GM18870 (cell line): ENCODE results near the gene MVP.
"Not testable (repeated sequence)": the region's sequence is repeated elsewhere in the genome, so short reads cannot be mapped to it uniquely, and the experiment has no call there.

Experiments
- ATAC-seq: cut with Tn5 transposase; IDR thresholded peaks from one replicate; pipeline ENCODE4 v1.9.1; 2021; ENCODE audit warnings: moderate library complexity; ENCODE audit not compliant: unreplicated experiment

Gene MVP

DNA sequence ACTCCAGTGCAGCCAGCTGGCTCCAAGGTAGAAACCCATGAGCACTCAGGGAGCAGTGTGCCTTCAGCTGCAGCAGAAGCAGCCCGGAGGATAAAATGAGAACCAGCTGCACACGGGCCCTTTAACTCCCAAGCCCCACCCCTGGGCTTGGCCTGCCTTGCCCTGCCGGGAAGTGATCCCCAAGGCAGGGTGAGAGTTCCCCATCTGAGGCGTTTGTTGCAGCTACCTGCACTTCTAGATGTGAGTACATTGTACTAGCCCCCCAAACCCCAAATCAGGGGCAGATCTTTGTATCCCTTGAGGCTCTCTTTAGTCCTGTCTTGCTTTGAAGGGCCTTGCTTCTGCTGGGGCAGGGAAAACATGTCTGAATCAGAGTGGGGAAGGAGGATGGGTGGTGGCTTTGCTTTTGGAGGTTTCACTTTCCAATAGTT, at the start of gene MVP:
Gene MVP, plus strand, starts transcription at position 192 of the 431 bp plus-strand sequence. CDS start 10,088 bp downstream, outside the sequence.
- ATAC-seq, result no peak

DNA sequence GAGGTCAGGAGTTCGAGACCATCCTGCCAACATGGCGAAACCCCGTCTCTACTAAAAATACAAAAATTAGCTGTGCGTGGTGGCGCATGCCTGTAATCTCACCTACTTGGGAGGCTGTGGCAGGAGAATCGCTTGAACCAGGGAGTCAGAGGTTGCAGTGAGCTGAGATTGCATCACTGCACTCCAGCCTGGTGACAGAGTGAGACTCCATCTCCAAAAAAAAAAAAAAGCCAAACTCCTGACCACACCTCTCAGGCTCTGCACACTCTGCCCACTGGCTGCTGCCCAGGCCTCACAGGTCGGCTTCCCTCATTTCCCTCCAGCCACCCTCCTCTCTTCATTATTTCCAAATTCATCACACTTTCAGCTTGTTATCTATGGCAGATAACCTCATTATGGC, 47.9 kb upstream of the MVP start:
- not testable (repeated sequence) for ATAC-seq

DNA sequence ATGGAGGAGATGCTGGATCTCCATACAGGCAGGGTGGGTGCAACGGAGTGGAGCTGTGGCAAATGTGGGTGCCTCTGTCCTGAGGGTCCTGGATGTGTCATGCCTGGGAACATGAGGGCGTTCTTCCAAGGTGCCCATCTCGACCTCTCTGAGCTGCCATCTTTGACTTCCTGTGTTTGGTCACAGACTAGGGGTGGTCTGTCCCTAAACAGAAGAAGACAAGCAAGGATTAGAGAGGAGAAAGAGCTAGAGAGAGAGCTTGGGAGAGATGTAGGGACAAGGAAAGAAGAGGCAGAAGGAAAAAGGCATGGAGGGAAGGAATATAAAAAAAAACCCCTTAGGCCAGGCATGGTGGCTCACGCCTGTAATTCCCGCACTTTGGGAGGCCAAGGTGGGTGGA, 45.5 kb upstream of the MVP start:
- no peak for ATAC-seq

DNA sequence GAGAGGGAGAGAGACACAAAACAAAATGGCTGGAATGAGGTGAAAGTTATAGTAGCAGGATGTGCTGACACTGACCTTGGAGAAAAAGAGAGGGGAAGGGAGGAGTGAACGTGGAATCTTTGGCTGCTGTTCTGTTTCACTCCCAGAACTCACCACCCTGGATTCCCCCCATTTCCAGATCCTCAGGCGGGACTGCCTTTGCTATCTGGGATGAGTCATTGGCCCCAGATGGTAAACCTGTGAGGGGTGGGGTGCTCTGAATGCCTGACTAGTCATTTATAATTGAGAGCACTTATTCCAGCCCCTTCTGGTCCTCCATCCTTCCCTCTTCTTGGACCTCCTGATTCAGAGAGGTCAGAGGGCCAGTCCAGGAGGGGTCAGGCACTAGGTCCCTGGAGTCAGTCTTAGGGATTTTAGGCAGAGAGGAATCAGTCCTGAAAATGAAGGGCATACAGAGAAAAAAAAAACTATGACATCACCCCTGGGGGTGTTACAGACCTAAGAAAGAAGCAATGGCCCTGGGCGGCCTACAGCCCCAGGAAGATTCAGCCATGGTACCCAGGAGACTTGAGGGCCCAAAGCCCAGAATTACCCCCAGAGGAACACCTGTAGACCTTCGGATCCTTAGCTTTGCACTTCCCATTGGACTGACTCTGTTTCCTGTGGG, 44.4 kb upstream of the MVP start:
- no peak for ATAC-seq

DNA sequence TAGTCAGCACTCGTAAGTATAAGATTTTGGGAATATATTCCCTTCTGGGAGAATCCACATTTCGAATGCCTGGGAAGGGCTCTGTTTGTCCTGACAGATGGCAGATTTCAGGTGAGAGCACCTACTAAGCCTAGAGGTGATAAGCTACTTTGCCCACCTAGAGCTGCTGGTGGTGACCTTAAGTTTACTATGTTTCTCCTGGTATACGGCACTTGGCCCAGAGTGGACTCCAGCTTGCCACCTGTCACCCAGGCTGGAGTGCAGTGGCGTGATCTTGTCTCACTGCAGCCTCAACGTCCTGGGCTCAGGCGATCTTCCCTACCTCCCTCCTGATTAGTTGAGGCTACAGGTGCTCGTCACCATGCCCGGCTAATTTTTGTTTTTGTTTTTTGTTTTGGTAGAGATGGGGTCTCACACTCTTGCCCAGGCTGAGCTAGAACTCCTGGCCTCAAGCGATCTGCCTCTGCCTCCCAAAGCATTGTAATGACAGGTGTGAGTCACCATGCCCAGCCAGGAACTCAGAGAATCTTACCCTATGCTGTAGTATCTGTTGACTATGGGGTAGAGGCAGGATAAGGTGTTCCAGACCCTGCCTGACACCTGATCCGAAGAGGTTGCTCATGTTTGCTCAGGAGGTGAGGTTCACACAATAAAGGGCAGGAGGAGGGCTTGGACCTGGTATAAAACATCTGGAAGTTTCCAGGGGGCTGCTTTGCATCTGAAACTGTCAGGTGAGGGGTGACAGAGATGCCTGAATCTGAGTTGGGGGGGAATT, 42.5 kb upstream of the MVP start, which contains the start of gene ZG16:
Gene ZG16, plus strand, starts transcription at position 681 of the 775 bp plus-strand sequence. CDS start 1,011 bp downstream, outside the sequence.
- ATAC-seq, result no peak

DNA sequence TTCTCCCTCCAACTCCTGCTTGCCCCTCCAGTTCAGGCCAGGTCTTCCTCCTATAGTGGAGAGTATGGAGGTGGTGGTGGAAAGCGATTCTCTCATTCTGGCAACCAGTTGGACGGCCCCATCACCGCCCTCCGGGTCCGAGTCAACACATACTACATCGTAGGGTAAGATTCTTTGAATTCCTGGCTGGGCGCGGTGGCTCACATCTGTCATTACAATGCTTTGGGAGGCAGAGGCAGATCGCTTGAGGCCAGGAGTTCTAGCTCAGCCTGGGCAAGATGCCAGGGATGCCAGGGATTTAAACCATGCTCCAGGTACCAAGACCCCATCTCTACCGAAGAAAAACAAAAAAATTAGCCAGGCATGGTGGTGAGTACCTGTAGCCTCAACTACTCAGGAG, 40.8 kb upstream of the MVP start:
- ATAC-seq, result no peak

DNA sequence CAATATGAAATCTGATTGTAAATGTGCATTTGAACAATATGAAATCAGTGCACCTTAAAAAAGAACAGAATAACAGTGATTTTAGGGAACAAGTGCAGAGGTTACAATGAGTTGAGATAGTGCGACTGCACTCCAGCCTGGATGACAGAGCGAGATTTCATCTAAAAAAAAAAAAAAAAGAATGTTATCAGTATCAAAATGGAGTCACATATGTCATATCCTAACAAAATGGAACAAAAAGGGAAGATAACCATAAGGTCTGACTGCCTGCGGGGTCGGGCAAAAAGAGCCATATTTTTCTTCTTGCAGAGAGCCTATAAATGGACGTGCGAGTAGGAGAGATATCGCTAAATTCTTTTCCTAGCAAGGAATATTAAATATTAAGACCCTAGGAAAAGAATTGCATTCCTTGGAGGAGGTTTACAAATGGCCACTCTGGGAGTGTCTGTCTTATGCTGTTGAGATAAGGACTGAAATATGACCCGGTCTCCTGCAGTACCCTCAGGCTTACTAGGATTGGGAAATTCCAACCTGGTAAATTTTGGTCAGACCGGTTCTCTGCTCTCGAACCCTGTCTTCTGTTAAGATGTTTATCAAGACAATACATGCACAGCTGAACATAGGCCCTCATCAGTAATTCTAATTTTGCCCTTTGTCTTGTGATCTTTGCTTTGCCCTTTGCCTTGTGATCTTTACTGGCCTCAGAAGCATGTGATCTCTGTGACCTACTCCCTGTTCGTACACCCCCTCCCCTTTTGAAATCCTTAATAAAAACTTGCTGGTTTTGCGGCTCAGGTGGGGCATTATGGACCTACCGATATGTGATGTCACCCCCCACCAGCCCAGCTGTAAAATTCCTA, 36.9 kb upstream of the MVP start:
- not testable (repeated sequence) for ATAC-seq

DNA sequence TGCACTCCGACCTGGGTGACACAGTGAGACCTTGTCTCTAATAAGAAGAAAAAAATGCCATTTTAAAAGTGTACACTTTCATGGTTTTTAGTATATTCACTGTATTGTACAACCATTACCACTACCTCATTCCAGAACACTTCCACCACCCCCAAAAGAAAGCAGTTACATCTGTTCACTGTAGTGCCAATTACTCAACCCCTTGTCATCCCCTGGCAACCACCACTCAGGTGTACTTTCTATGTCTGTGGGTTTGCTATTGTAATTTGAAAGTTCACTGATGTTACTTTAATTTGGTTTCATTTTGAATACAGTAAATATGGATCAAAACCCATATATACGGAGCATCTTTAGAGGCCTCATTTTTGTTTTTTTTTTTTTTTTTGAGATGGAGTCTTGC, 36.1 kb upstream of the MVP start:
- ATAC-seq, result no peak

DNA sequence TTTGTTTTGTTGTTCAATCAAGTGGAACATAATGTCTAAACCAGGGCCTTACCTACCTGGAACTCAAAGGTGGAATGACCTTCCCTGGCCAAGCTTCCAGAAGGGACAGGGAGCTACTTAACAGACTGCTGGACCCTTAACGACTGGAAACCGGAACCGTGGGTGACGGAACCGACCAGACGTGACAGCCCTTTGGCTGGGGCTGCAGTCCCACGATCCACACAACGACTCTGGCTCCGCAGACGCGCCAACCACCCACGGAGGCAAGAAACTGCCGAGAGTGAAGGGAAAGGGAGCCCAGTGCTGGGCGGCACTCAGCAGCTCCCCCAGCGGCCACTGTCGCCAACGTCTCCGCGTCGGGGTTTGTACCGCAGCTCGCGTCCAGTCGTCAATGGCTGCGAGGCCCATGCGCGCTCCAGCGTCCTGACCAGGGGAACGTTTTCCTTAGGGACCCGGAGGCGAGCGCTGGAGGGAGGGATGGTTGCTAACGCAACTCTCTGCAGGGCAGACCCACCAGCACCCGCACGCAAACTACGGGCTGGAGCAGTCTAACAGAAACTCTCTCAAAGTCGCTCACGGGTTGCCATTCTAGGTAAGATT, 35.3 kb upstream of the MVP start:
- ATAC-seq, result no peak

DNA sequence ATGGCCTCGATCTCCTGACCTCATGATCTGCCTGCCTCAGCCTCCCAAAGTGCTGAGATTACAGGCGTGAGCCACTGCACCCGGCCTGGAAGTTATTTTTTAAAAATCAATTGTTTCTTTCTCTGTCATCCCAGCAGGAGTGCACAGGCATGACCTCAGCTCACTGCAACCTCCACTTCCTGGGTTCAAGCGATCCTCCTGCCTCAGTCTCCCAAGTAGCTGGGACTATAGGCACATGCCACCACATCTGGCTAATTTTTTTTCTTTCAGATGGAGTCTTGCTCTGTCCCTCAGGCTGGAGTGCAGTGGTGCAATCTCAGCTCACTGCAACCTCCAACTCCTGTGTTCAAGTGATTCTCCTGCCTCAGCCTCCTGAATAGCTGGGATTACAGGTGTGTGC, 33.1 kb upstream of the MVP start:
- ATAC-seq, result not testable (repeated sequence)

DNA sequence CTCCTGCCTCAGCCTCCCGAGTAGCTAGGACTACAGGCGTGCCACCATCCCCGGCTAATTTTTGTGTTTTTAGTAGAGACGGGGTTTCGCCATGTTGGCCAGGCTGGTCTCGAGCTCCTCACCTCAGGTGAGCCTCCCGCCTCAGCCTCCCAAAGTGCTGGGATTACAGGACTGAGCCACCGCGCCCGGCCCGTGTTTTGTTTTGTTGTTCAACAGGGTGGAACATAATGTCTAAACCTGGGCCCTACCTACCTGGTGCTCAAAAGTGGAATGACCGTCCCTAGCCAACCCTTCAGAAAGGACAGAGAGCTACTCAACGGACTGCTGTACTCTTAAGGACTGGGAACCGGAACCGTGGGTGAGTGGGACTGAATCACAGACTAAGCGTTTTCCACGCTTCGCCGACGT, 30.5 kb upstream of the MVP start:
- ATAC-seq, result no peak

DNA sequence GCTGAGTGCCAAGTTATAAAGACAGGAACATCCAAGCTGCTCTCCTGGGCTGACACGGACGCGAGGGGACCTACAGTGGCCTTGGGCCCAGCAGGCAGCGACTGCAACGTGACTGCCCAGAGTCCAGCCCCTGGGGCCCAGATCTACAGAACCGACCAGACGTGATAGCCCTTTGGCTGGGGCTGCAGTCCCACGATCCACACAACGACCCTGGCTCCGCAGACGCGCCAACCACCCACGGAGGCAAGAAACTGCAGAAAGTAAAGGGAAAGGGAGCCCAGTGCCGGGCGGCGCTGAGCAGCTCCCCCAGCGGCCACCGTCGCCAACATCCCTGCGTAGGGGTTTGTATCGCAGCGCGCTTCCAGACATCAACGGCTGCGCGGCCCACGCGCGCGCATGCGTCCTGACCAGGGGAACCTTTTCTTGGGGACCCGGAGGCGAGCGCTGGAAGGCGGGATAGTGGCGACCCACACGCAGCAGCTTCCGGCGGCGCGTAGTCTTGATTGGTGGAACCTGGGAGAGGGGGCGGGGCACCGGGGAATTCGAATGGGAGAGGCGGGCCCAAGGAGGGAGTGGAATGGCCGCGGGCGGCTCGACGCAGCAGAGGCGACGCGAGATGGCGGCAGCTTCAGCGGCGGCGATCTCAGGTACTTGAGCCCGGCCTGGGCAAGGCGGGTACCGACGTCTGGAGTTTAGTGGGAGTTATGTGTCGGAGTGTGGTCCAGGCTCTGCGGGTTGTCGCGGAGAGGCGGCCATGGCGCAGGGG, 29.9 kb upstream of the MVP start, which contains the start of gene KIF22:
Gene KIF22, plus strand, starts transcription at position 569 of the 766 bp plus-strand sequence. Its CDS starts 9 bp downstream, at position 578.
- ATAC-seq, result peak; percentile 87

DNA sequence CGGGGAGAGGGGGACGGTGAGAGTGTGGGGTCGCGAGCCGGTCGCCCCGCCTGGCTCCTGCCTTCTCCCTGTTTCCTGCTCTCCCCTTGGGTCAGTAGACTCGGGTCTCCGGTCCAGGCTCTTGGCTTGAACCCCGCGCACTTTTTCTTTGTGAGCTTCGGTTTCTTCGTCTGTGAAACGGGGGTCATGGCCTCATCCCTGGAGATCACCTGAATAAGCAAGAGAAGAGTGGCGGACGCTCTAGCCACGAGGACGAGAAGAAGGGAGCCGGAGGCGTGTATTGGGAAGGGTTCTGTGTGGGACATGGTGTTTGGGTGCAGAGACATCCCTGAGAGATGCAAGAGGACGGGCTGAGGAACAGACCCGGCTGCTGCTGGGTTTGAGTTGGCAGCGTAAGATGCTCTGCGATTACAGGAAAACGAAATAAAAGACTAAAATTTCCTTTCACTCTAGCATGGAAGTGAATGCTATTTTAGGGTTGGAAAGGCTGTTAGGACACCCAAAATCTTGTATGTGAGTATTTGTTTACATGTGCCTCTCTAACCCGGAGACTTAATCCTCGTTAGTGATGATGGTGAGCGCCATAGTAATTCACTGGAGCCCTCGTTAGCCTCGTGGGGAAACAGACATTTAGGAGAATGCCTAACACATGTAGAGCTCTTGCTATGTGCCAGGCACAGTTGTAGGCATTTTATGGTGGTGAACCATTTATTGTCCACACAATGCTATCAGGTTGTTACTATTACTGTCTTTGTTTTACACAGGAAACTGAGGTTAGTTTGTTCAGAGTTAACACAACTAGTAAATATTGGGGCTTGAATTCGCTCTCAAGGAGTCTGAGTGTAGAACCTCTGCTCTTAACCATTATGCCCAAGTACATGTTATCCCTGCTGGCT, 29.1 kb upstream of the MVP start:
- peak; percentile 3 for ATAC-seq

DNA sequence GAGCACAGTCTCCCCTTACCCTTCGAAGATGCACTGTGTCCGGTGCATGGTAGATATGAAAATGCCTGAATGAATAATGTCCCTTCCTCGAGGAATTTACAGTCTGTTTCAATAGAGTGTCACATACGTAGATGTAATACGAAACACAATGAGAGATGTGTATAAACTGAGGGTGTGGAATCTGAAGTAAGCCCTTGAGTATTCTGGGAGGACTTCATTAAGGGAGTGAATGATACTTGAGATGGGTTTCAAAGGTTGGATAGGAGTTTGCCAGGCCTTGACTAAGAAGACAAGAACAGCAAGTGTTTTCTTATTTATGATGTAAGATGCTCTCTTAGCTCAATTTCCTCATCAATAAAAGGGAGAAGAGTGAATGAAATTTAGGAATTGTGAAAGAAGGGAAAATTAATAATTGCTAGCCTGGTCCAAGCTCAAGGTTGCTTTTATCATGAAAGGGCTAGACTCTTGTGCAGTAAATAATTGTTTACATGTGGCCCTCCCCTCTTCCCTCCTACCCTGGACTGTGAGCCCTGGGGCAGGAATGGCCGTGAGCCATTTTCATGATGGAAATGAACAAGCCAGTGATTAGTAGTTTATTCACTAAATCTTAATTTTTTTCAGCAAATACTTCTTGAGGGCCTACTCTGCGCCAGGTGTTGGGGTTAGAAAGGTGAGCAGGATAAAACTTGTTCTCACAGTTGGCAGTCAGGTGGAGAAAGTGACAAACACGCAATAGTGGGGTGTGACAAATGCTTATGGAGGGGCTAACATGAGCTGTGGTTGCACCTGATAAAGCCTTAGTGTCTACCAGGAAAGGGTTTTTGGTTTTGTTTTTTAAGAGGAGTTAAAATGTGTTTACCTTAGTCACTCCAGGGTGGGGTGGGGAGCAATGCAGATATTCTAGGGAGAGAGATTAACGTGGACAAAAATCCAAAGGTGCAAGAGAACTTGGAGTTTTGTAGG, 28.1 kb upstream of the MVP start:
- no peak for ATAC-seq

DNA sequence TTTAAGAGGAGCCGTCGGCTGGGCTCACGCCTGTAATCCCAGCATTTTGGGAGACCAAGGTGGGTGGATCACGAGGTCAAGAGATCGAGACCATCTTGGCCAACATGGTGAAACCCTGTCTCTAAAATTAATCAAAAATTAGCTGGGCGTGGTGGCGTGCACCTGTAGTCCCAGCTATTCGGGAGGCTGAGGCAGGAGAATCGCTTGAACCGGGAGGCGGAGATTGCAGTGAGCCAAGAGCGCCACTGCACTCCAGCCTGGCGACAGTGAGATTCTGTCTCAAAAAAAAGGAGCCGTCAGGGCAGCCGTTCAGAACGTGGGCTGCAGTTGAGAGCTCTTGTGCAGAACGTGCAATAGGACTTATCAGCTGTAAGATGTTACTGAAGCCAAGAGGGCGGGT, 27.1 kb upstream of the MVP start:
- ATAC-seq, result not testable (repeated sequence)

DNA sequence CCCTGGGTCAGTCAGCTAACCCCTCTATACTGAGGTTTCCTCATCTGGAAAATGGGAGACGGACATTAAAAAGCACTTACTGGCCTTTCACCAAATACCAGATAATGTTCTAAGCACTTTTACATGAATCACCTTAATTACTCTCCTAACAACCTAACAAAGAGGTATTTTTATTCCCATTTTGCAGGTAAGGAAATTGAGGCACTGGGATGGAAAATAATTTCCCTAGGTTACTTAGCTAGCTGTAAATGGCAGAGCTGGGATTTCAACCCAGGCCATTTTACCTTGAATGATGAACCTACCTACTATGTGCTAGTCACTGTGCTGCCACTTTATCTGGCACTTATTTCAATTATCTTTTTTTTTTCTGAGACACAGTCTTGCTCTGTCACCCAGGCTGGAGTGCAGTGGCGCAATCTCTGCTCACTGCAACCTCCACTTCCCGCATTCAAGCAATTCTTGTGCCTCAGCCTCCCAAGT, 26.0 kb upstream of the MVP start:
- no peak for ATAC-seq

DNA sequence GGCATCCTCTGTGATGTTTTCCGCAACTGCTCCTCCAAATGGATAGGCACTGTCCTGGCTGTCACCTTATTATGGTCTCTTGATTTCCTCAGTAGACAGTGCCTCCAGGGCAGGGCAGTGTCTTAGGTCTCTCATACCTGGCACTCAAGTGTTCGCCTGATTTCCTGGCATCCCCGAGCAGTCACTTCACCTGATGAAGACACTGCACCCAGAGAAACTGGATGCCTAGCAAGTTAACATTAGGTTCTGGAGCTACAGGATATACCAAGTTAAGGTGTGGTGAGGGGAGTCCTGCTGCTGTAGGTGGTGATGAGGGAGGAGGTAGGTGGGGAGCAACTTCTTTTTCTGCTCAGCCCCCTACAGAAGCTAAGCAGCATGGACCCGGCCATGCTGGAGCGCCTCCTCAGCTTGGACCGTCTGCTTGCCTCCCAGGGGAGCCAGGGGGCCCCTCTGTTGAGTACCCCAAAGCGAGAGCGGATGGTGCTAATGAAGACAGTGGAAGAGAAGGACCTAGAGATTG, 17.8 kb upstream of the MVP start:
- no peak for ATAC-seq

DNA sequence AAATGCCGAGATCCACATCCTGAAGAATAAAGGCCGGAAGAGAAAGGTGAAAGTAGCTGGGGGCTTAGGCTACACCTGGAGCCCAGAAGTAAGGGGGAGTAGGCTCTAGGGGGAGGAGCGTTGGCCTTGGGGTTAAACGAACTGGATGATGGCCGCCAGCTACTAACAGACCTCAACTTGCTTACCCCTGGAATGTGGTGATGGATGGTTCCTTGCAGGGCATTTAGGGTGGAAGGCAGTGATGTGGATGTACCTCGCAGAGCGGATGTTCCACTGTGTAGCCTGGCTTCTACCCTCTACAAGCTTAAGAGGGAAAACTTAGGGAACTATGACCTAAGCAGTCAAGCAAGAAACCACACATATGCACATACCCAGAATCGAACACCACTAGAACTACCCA, 16.2 kb upstream of the MVP start:
- no peak for ATAC-seq
